PC-9 (cell line): ENCODE data around the gene RNF212.

ENCODE experiments used
- CTCF ChIP-seq: fragments of 200-600 bp; sonication (generic); conservative IDR thresholded peaks from 2 replicates; pipeline ENCODE4 v1.6.1; 2017; ENCODE audit warnings: mixed run types, antibody characterized with exemption, mild to moderate bottlenecking, moderate library complexity
- EZH2 ChIP-seq: fragments of 200-600 bp; sonication (generic); IDR thresholded peaks from 2 replicates; pipeline ENCODE4 v1.8.0; 2017; ENCODE audit warnings: antibody characterized with exemption, low read depth

GRCh38 chr4:1055721-1056590 lies 57.4 kb downstream of the RNF212 start:
- no peak for TF ChIP-seq CTCF
- TF ChIP-seq EZH2: no peak
